GM12891 (cell line): Measurements from ENCODE around the gene HOXD10.

Source experiments
- POLR2A ChIP-seq: IDR thresholded peaks from 2 replicates; pipeline ENCODE4 v1.6.1; 2011; ENCODE audit warnings: low read depth, low read length, control low read depth
- POLR2AphosphoS5 ChIP-seq: IDR thresholded peaks from 2 replicates; pipeline ENCODE4 v1.6.1; 2011; ENCODE audit warnings: low read depth, low read length, control low read depth
- POU2F2 ChIP-seq: IDR thresholded peaks from 2 replicates; pipeline ENCODE4 v1.6.1; 2011; ENCODE audit warnings: low read depth, mild to moderate bottlenecking, control low read depth, low read length, moderate library complexity
- TAF1 ChIP-seq: IDR thresholded peaks from 2 replicates; pipeline ENCODE4 v1.6.1; 2011; ENCODE audit warnings: low read depth, low read length, control low read depth

DNA sequence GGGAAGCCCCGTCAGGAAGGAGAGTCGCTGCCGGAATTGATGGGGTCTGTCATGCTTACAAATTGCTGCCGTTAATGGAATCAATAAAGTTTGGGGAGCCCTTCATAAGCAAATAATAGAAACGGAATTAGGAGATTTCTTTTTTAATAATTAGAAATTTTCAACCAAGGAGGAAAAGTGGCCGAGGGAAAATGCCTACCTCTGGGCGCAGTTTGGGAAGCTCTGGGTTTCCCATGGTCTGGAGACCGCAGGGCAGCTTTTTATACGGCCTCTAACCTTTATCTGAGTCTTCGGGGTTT lies 34.1 kb upstream of the HOXD10 start:
- no peak for TF ChIP-seq POLR2A
- no peak for TF ChIP-seq POLR2AphosphoS5
- no peak for TF ChIP-seq POU2F2
- no peak for TF ChIP-seq TAF1
